ENCODE data around the gene LAD1. TPM values are rescaled to one million over a fixed set of nuclear protein-coding genes. Genes with fewer than 3 reads are reported as not detected.

Gene LAD1
- total and polyA plus RNA-seq, 9 of the 15 experiments (the other 6 are each of a cell fraction or from before 2014, with no cell fraction given) = 0.31 TPM; not detected in 8

DNA sequence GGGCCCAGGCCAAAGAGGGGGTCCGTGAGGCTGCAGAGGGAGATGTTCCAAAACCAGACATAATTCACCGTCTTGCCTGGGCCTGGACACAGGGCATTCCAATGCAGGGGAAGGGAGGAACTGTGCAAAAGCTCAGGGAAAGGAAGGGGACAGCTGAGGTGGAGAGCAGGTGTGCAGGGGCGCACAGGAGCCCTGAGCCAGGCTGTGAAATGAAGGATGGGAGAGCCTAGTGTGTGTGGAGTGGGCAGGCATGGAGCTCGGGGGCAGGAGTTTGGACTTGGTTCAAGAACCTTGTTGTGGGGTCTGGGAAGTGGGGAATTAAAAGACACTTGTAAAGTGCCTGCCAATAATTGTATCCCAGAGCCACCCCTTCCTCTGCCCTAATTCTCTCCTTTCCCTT lies 20.1 kb upstream of the LAD1 start (continued):
- no peak for TF ChIP-seq NFYB (IDR thresholded peaks at IDR 0.05; ENCODE audit: extremely low read depth, insufficient read length)
- no peak for TF ChIP-seq ADNP (tag; IDR thresholded peaks at IDR 0.05)
- TF ChIP-seq ZFP36 (IDR thresholded peaks at IDR 0.05; ENCODE audit: low read depth, low read length, partially characterized antibody) = no peak

GRCh38 chr1:201418461-201418860 lies 19.3 kb upstream of the LAD1 start:
- H3K36me3 ChIP-seq (ENCODE audit: control insufficient read depth, insufficient read depth, low read length) = no peaks in the 10 kb centered on the region
- no peak for TF ChIP-seq ZNF124 (CRISPR knock-in tag; IDR thresholded peaks at IDR 0.05)
- no peak for TF ChIP-seq RCOR1 (IDR thresholded peaks at IDR 0.05; ENCODE audit: borderline replicate concordance in 1 of 2, low read depth in 2 of 2, low read length in 2 of 2)
- TF ChIP-seq PTRF (tag; IDR thresholded peaks at IDR 0.05) = no peak
- TF ChIP-seq PHF20 (IDR thresholded peaks at IDR 0.05; ENCODE audit: partially characterized antibody) = no peak
- TF ChIP-seq ZNF717 (CRISPR knock-in tag; IDR thresholded peaks at IDR 0.05) = no peak
- TF ChIP-seq MAFG (tag; conservative IDR thresholded peaks at IDR 0.05) = no peak
- TF ChIP-seq HDGF (IDR thresholded peaks at IDR 0.05) = no peak
- no peak for TF ChIP-seq ZNF778 (CRISPR knock-in tag; IDR thresholded peaks at IDR 0.05)
- TF ChIP-seq MXI1 (IDR thresholded peaks at IDR 0.05; ENCODE audit: low read depth, low read length) = no peak
- no peak for TF ChIP-seq HOXB6 (CRISPR knock-in tag; IDR thresholded peaks at IDR 0.05; ENCODE audit: borderline replicate concordance)
- no peak for TF ChIP-seq CBFB (CRISPR knock-in tag; IDR thresholded peaks at IDR 0.05)
- TF ChIP-seq PPARD (CRISPR knock-in tag; IDR thresholded peaks at IDR 0.05) = no peak
- TF ChIP-seq ESRRB (CRISPR knock-in tag; IDR thresholded peaks at IDR 0.05; ENCODE audit: borderline replicate concordance) = no peak
- H3K9ac ChIP-seq (ENCODE audit: insufficient read depth in 1 of 2, low read depth in 2 of 2, low read length in 2 of 2) = no peak overlapping the region
- no peaks in the 10 kb centered on the region for H3K4me1 ChIP-seq (replicated peaks in 1 of 2; ENCODE audit: control insufficient read depth in 2 of 2, insufficient read depth in 2 of 2, low read length in 2 of 2)
- H2AFZ ChIP-seq (ENCODE audit: low read depth, low read length) = no peak overlapping the region
- peaks cover 8% of the 10 kb centered on the region; the same call in 1 of the 2 replicates for H4K20me1 ChIP-seq (replicated peaks; ENCODE audit: control insufficient read depth, insufficient read depth, low read length)
- BruUV-seq (replicated peaks) = no TSS peak
- no peak for DNase-seq (ENCODE audit: extremely low read depth in 1 of 4, low spot score in 3 of 4)
- peaks cover 47 to 60% of the 10 kb centered on the region in 2 experiments; a peak in 4 of 5 replicates for H3K27me3 ChIP-seq (ENCODE audit: control insufficient read depth in 2 of 2, insufficient read depth in 2 of 2, low read length in 2 of 2)
- H3K79me2 ChIP-seq (ENCODE audit: control insufficient read depth, insufficient read depth, low read length) = no peaks in the 10 kb centered on the region
- no peak overlapping the region for H3K4me3 ChIP-seq
- POLR2A ChIA-PET = interaction anchor here (0.6 to 0.7 kb wide), 2 partner anchors 18 to 1527 kb away, joined by 3 read pairs; no protein-coding TSS in a partner anchor
- ATAC-seq = no peak
- CTCF ChIA-PET (ENCODE audit: low intra/inter-chr PET ratio) = no interaction called here
- WGBS (ENCODE audit: insufficient coverage, low coverage, missing lambda C conversion rate) = 3% methylated on average over 3 of the region's 3 CpGs
- in situ Hi-C loops (cut with MboI) (no loop called here), intact Hi-C loops (cut with micrococcal nuclease) (no loop called here)
- FAIRE-seq = no peak
- no peak overlapping the region for H3K27ac ChIP-seq (ENCODE audit: extremely low read depth, low read depth, low read length)
- peaks cover 12% of the 10 kb centered on the region for H3K9me1 ChIP-seq (ENCODE audit: control insufficient read depth, insufficient read depth, low read length)
- no peaks in the 10 kb centered on the region for H3K9me3 ChIP-seq (replicated peaks; ENCODE audit: control insufficient read depth, insufficient read depth, low read depth, low read length)
- no peak overlapping the region for H3K4me2 ChIP-seq (ENCODE audit: insufficient read depth, low read length)

Measured in K562 (cell line).